GM12878 (cell line): ENCODE data around the gene CTNNA1. TPM values are rescaled to one million over a fixed set of nuclear protein-coding genes. Genes with fewer than 3 reads are reported as not detected.

Experiments
- ATAC-seq: fragments of 200-7000 bp; cut with Tn5 transposase; 3 replicates; pipeline ENCODE4 v1.9.1; 2020; ENCODE audit warnings: mild to moderate bottlenecking, moderate library complexity
- BruUV-seq: library from RNA; stranded (reverse); fragments of 400-500 nt; replicated peaks from 2 replicates; lab custom pipeline; 2021; lab: Mats Ljungman, UMichigan
- CTCF ChIA-PET: fragments of 300-600 bp; sonication (Branson Sonifier 250); formaldehyde crosslinking; extraction: SDS; loops from one replicate; lab custom pipeline; 2021; ENCODE audit warnings: inconsistent platforms; lab: Yijun Ruan, JAX
- POLR2A ChIA-PET: fragments of 350-600 bp; formaldehyde crosslinking; extraction: SDS; loops from one replicate; lab custom pipeline; 2021; ENCODE audit warnings: inconsistent platforms; lab: Charles Lee
- RAD21 ChIA-PET: fragments of 300-600 bp; sonication (Branson Sonifier 250); formaldehyde crosslinking; loops from one replicate; lab custom pipeline; 2023; ENCODE audit warnings: antibody characterized with exemption; ENCODE audit not compliant: unreplicated experiment; lab: Charles Lee
- SMC1A ChIA-PET: fragments of 300-600 bp; sonication (Branson Sonifier 250); formaldehyde crosslinking; loops from one replicate; lab custom pipeline; 2023; ENCODE audit not compliant: unreplicated experiment, uncharacterized antibody; lab: Charles Lee
- DNase-seq: peaks from one replicate; pipeline ENCODE4 v3.0.0-alpha.2; 2011; ENCODE audit warnings: low read depth, low spot score
- FAIRE-seq: peaks from 3 replicates; lab custom pipeline; 2011; peaks lifted over from hg19 to GRCh38; lab: Jason Lieb, UNC
- H2AFZ ChIP-seq: 2 replicates; pipeline ENCODE4 v1.6.0; 2011; ENCODE audit warnings: low read depth, low read length, control low read depth; ENCODE audit not compliant: control insufficient read depth
- H3K27ac ChIP-seq: 2 replicates; pipeline ENCODE4 v1.5.1; 2011; ENCODE audit warnings: control low read depth; ENCODE audit not compliant: control insufficient read depth, insufficient read depth
- H3K27me3 ChIP-seq, 2 experiments: replicated peaks in 1 of 2; 2 replicates each; pipeline versions ENCODE4 v1.6.0 to v1.6.1; 2011; ENCODE audit warnings: low read length in 1 of 2; ENCODE audit not compliant: control insufficient read depth in 2 of 2, insufficient read depth in 2 of 2
- H3K36me3 ChIP-seq, 2 experiments: 2 replicates each; pipeline ENCODE4 v1.5.1; 2011; ENCODE audit warnings: low read length in 1 of 2; ENCODE audit not compliant: control insufficient read depth in 2 of 2, insufficient read depth in 2 of 2
- H3K4me1 ChIP-seq: 2 replicates; pipeline ENCODE4 v1.6.1; 2011; ENCODE audit warnings: mild to moderate bottlenecking, low read length, moderate library complexity, mixed read lengths; ENCODE audit not compliant: control insufficient read depth, insufficient read depth
- H3K4me2 ChIP-seq: 2 replicates; pipeline ENCODE4 v1.6.0; 2011; ENCODE audit warnings: control low read depth; ENCODE audit not compliant: control insufficient read depth, insufficient read depth
- H3K4me3 ChIP-seq: fragments of 200-600 bp; sonication (generic); 2 replicates; pipeline ENCODE4 v1.5.1; 2016
- H3K79me2 ChIP-seq: 2 replicates; pipeline ENCODE4 v1.6.0; 2011; ENCODE audit warnings: low read length; ENCODE audit not compliant: control insufficient read depth, insufficient read depth
- H3K9ac ChIP-seq: 2 replicates; pipeline ENCODE4 v1.8.0; 2011; ENCODE audit warnings: low read length, control low read depth, mixed read lengths; ENCODE audit not compliant: control insufficient read depth, insufficient read depth
- H3K9me3 ChIP-seq: replicated peaks from 3 replicates; pipeline ENCODE4 v1.5.1; 2011; ENCODE audit warnings: mild to moderate bottlenecking, low read length; ENCODE audit not compliant: control insufficient read depth, insufficient read depth
- H4K20me1 ChIP-seq: 2 replicates; pipeline ENCODE4 v1.6.0; 2011; ENCODE audit not compliant: control insufficient read depth, insufficient read depth
- YBX1 ChIP-seq: fragments of 450-650 bp; IDR thresholded peaks from 2 replicates; pipeline ENCODE4 v1.6.1; 2016; ENCODE audit warnings: antibody characterized with exemption
- ZBED1 ChIP-seq: IDR thresholded peaks from 2 replicates; pipeline ENCODE4 v1.6.1; 2016; ENCODE audit warnings: borderline replicate concordance
- WGBS: methylation state at CpG from one replicate; pipeline ENCODE4 v1.1.6; 2016; ENCODE audit warnings: low lambda C conversion rate; ENCODE audit not compliant: insufficient replicate concordance, insufficient coverage; ENCODE audit errors: missing lambda C conversion rate; 5-methylcytosine and 5-hydroxymethylcytosine counted together
- in situ Hi-C: fragments of 300-500 bp; cut with MboI; formaldehyde crosslinking; loops from 9 replicates; pipeline ENCODE4 v1.14.3; 2018; ENCODE audit warnings: mixed read lengths
- intact Hi-C: fragments of 100-400 bp; cut with micrococcal nuclease; formaldehyde crosslinking; loops from one replicate; pipeline ENCODE4 v1.14.2; 2022; ENCODE audit not compliant: unreplicated experiment
- polyA plus RNA-seq, 11 experiments: library from polyadenylated mRNA; depleted of rRNA in 4 of 11; unstranded in 6 of 11; stranded (reverse) in 5 of 11; fragments of >200 nt; fragmentation: Nextera tagmentation in 4 of 11; fragmentation: Illumina TruSeq in 1 of 11; extraction: Ambion mirVana in 4 of 11; extraction: Trizol in 1 of 11; gene quantifications; 1 replicate in 1 of 11; 2 replicates in 10 of 11; pipeline versions ENCODE4 v1.2.1 to v1.2.3, GENCODE V29; 2011 to 2016; ENCODE audit warnings: inconsistent platforms in 2 of 11, missing spikeins in 2 of 11, low read depth in 1 of 11
- total RNA-seq, 4 experiments: library from RNA; depleted of rRNA in 3 of 4; stranded (reverse); fragments of >200 nt in 3 of 4; fragmentation: Illumina TruSeq in 1 of 4; extraction: Trizol in 1 of 4; gene quantifications; 2 replicates each; pipeline versions ENCODE4 v1.2.1 to v1.2.3, GENCODE V29; 2013 to 2021

The CTNNA1 gene
- total and polyA plus RNA-seq, 10 of the 15 experiments (the other 5 are each of a cell fraction or from before 2014, with no cell fraction given), result 32.6 to 104 (median 57.7) TPM

DNA sequence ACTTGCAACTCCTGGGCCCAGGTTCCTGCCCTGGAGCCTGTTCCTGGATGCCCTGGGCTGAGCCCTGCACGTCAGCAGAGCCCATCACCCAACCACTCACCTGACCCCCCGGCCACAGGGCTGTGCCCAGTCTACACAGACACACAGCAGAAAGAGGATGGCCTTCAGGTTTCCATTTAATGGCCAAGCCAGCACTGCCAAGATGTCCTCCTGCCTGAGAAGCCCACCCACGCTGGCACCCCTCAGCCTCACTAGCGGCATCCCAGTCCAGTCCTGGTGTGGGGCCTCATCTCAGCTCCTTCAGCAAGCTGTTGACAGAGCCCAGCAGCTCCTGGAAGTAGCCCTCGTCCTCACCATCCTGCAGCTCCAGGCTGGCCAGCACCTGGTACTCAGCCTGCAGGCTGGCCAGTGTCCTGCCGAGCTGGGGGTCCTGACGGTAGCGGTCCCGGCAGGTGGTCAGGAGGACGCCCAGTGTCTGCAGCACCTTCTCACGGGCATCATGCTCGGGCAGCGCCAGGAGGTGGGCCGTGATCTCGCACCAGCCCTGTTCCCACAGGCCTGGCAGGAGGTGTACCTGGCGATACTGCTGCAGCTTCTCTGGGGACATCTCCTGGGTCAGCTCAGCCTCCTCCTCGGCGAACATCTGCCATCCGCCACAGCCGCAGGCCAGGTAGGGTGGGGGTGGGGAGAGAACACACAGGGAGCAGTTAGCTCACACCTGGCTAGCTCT, 193.8 kb downstream of the CTNNA1 start:
- intact Hi-C loops, result no loop called here
- Histone ChIP-seq H3K36me3 (peaks cover 2 to 4% of the 10 kb centered on the region in 2 experiments; a peak in 3 of 4 replicates), H2AFZ (no peak overlapping the region), H3K4me2 (no peak overlapping the region), H3K4me1 (no peaks in the 10 kb centered on the region), H3K9ac (no peak overlapping the region), H3K27ac (no peak overlapping the region), H3K9me3 (no peaks in the 10 kb centered on the region), H3K4me3 (no peak overlapping the region), H3K27me3 (no peaks in the 10 kb centered on the region), H3K79me2 (no peaks in the 10 kb centered on the region), H4K20me1 (no peaks in the 10 kb centered on the region)
- RAD21 ChIA-PET, result no interaction called here
- BruUV-seq, result no TSS peak
- SMC1A ChIA-PET, result no interaction called here
- WGBS, result 87% methylated on average over 20 of the region's 20 CpGs
- CTCF ChIA-PET, result interaction anchor here (1.9 kb wide), 1 partner anchor 158 kb away, joined by 7 read pairs; no protein-coding TSS in a partner anchor
- no peak for TF ChIP-seq YBX1
- in situ Hi-C loops, result no loop called here
- POLR2A ChIA-PET, result no interaction called here
- ATAC-seq (no peak), FAIRE-seq (no peak), DNase-seq (no peak)

GRCh38 chr5:138947780-138948179, 194.6 kb downstream of the CTNNA1 start:
- CTCF ChIA-PET, result interaction anchor here (1.9 kb wide), 1 partner anchor 158 kb away, joined by 7 read pairs; no protein-coding TSS in a partner anchor
- intact Hi-C loops (no loop called here), in situ Hi-C loops (no loop called here)
- H3K4me2 ChIP-seq, result no peak overlapping the region
- RAD21 ChIA-PET, result no interaction called here
- no peak for DNase-seq
- FAIRE-seq, result no peak
- SMC1A ChIA-PET, result no interaction called here
- POLR2A ChIA-PET, result no interaction called here
- H3K27me3 ChIP-seq, result no peaks in the 10 kb centered on the region
- H3K79me2 ChIP-seq, result no peaks in the 10 kb centered on the region
- H3K4me3 ChIP-seq, result no peak overlapping the region
- no peak for TF ChIP-seq ZBED1
- H3K4me1 ChIP-seq, result no peaks in the 10 kb centered on the region
- no peaks in the 10 kb centered on the region for H3K9me3 ChIP-seq
- H3K36me3 ChIP-seq, result peaks cover 2 to 4% of the 10 kb centered on the region in 2 experiments; a peak in 3 of 4 replicates
- H2AFZ ChIP-seq, result no peak overlapping the region
- no peaks in the 10 kb centered on the region for H4K20me1 ChIP-seq
- H3K27ac ChIP-seq, result no peak overlapping the region
- no peak for ATAC-seq
- no TSS peak for BruUV-seq
- H3K9ac ChIP-seq, result no peak overlapping the region
- WGBS, result 98% methylated on average over 5 of the region's 5 CpGs
